Esophagus muscularis mucosa (tissue), 4 donors: ENCODE measurements around the gene YY1.

Experiments used
- EP300 ChIP-seq: sonication (generic); formaldehyde crosslinking; IDR thresholded peaks from one replicate; pipeline ENCODE4 v1.6.1; 2017; ENCODE audit warnings: antibody characterized with exemption
- POLR2A ChIP-seq: fragments of 450-650 bp; IDR thresholded peaks from one replicate; pipeline ENCODE4 v1.6.1; 2017; ENCODE audit warnings: antibody characterized with exemption, moderate library complexity, mild to moderate bottlenecking, low read depth
- POLR2AphosphoS5 ChIP-seq, 2 donors: sonication (generic); formaldehyde crosslinking; IDR thresholded peaks; one replicate each; pipeline ENCODE4 v1.6.1; 2017; ENCODE audit warnings: antibody characterized with exemption in 2 of 2
- TF ChIP-seq, protein P1 (sequence below), 3 experiments: fragments of 200-600 bp in 2 of 3; fragments of 450-650 bp in 1 of 3; sonication (generic) in 2 of 3; IDR thresholded peaks; one replicate each; pipeline ENCODE4 v1.5.1; 2017 to 2019; ENCODE audit warnings: antibody characterized with exemption in 3 of 3, mild to moderate bottlenecking in 2 of 3, moderate library complexity in 1 of 3

DNA sequence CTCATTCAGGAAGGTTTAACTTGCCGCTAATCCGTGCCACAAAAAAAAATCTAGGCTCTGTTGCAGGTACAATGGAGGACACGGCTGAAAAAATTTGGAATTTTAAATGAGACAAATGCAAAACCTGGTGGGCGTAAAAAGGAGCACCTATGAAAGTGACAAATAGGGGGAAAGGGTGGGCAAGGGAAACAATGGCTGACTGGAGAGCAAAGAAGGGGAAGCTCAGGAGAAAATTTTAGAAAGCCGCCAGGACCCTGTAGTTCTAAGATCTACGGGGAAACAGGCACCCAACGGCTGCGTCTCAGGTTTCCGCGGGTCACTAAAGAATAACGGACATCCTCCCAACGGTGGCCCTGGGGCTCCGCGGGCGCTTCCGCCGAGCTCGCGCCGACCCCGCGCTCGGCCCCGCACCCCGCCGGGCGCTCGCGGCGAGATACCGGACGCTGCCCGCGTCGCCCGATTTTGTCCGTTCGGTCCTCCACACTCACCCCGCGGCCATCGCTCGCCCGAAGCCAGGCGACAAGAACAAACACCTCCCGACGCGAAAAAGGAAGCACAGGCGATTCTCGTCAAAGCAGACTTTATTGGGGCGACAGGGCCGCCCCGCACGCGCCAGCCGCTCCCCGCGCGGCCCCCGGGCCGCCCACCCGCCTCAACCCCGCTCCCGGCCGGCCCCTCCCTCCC lies 1.1 kb upstream of the YY1 start:
- TF ChIP-seq, protein P1, sequence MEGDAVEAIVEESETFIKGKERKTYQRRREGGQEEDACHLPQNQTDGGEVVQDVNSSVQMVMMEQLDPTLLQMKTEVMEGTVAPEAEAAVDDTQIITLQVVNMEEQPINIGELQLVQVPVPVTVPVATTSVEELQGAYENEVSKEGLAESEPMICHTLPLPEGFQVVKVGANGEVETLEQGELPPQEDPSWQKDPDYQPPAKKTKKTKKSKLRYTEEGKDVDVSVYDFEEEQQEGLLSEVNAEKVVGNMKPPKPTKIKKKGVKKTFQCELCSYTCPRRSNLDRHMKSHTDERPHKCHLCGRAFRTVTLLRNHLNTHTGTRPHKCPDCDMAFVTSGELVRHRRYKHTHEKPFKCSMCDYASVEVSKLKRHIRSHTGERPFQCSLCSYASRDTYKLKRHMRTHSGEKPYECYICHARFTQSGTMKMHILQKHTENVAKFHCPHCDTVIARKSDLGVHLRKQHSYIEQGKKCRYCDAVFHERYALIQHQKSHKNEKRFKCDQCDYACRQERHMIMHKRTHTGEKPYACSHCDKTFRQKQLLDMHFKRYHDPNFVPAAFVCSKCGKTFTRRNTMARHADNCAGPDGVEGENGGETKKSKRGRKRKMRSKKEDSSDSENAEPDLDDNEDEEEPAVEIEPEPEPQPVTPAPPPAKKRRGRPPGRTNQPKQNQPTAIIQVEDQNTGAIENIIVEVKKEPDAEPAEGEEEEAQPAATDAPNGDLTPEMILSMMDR (IDR thresholded peaks at IDR 0.05) = no peak
- TF ChIP-seq POLR2A (no peak), EP300 (no peak), POLR2AphosphoS5 (IDR thresholded peaks at IDR 0.05) (peak in 1 of 2 donors; percentile 36)
